Gastroesophageal sphincter (tissue), 4 donors: ENCODE measurements around the gene TMOD2. TPM values are rescaled to one million over a fixed set of nuclear protein-coding genes. Genes with fewer than 3 reads are reported as not detected.

Source experiments
- ATAC-seq: fragments of 150-250 bp; one replicate; pipeline ENCODE4 v1.9.1; 2016; ENCODE audit warnings: mild to moderate bottlenecking, moderate library complexity
- H3K27ac ChIP-seq, 4 donors: fragments of 200-600 bp; sonication (generic) in 3 of 4; 1 replicate in 3 of 4; 2 replicates in 1 of 4; pipeline ENCODE4 v1.5.1; 2016 to 2019
- H3K27me3 ChIP-seq: fragments of 200-600 bp; sonication (generic); one replicate; pipeline ENCODE4 v1.5.1; 2019
- H3K36me3 ChIP-seq, 2 donors: fragments of 200-600 bp; sonication (generic); one replicate each; pipeline ENCODE4 v1.5.1; 2019; ENCODE audit warnings: control low read depth in 1 of 2
- H3K4me1 ChIP-seq, 3 donors: fragments of 200-600 bp; sonication (generic); 1 replicate in 2 of 3; 2 replicates in 1 of 3; pipeline ENCODE4 v1.5.1; 2016 to 2019; ENCODE audit warnings: control low read depth in 2 of 3
- H3K4me3 ChIP-seq, 2 donors: fragments of 200-600 bp; sonication (generic); one replicate each; pipeline ENCODE4 v1.5.1; 2019; ENCODE audit warnings: mild to moderate bottlenecking in 1 of 2, moderate library complexity in 1 of 2
- H3K9me3 ChIP-seq, 3 donors: fragments of 200-600 bp; sonication (generic); one replicate each; pipeline ENCODE4 v1.5.1; 2017 to 2019; ENCODE audit warnings: control low read depth in 2 of 3
- CTCF ChIP-seq, 4 experiments: fragments of 200-600 bp in 2 of 4; fragments of 450-650 bp in 2 of 4; sonication (generic) in 1 of 4; IDR thresholded peaks; one replicate each; pipeline ENCODE4 v1.5.1; 2017 to 2019; ENCODE audit warnings: antibody characterized with exemption in 4 of 4, mild to moderate bottlenecking in 2 of 4, moderate library complexity in 2 of 4
- EP300 ChIP-seq: sonication (generic); formaldehyde crosslinking; IDR thresholded peaks from one replicate; pipeline ENCODE4 v1.6.1; 2017; ENCODE audit warnings: antibody characterized with exemption, mild to moderate bottlenecking
- POLR2A ChIP-seq, 2 donors: fragments of 450-650 bp; IDR thresholded peaks; one replicate each; pipeline ENCODE4 v1.6.1; 2017; ENCODE audit warnings: antibody characterized with exemption in 2 of 2, mild to moderate bottlenecking in 2 of 2, moderate library complexity in 1 of 2
- POLR2AphosphoS5 ChIP-seq: sonication (generic); formaldehyde crosslinking; IDR thresholded peaks from one replicate; pipeline ENCODE4 v1.6.1; 2017; ENCODE audit warnings: antibody characterized with exemption
- WGBS, 2 donors: methylation state at CpG; one replicate each; pipeline ENCODE4 v1.1.5; 2018; ENCODE audit warnings: low coverage in 1 of 2; 5-methylcytosine and 5-hydroxymethylcytosine counted together
- total RNA-seq, 4 donors: library from RNA; depleted of rRNA; stranded (reverse); fragments of >200 nt; gene quantifications; one replicate each; pipeline ENCODE4 v1.1.0, GENCODE V29; 2016

Gene TMOD2
- total RNA-seq, 4 donors from 2014 or later, result 14.0 to 21.9 (median 17.5) TPM

GRCh38 chr15:51758645-51759044 is 7.2 kb downstream of the TMOD2 start:
- peak; percentile 51 for ATAC-seq
- H3K27ac ChIP-seq, result peak overlapping the region in 3 of 4 donors; percentile 11 to 59 (median 49)
- WGBS, 2 donors, result 19% methylated on average over 1 of the region's 1 CpG; no CpG with 5 or more reads in 1 of the 2 donors

GRCh38 chr15:51759557-51760070 is 8.2 kb downstream of the TMOD2 start:
- WGBS, 2 donors, result 34 to 38% methylated on average over 3 of the region's 3 CpGs
- H3K27ac ChIP-seq, result peak overlapping the region in 3 of 4 donors; percentile 26 to 49 (median 32)
- H3K27me3 ChIP-seq, result no peaks in the 10 kb centered on the region
- peaks cover 0 to 33% (median 10%) of the 10 kb centered on the region in 3 donors for H3K4me1 ChIP-seq
- H3K4me3 ChIP-seq, result no peak overlapping the region
- TF ChIP-seq CTCF (IDR thresholded peaks at IDR 0.05), result peak in 1 of 4 experiments; percentile 29
- no peak for TF ChIP-seq EP300
- no peaks in the 10 kb centered on the region for H3K36me3 ChIP-seq
- peak; percentile 67 for ATAC-seq
- H3K9me3 ChIP-seq, result no peaks in the 10 kb centered on the region

More at GRCh38 chr15:51758645-51759044, 7.2 kb downstream of the TMOD2 start:
- H3K9me3 ChIP-seq, result no peaks in the 10 kb centered on the region
- peaks cover 0 to 33% (median 10%) of the 10 kb centered on the region in 3 donors for H3K4me1 ChIP-seq
- no peaks in the 10 kb centered on the region for H3K36me3 ChIP-seq
- no peak overlapping the region for H3K4me3 ChIP-seq
- TF ChIP-seq POLR2AphosphoS5 (no peak), EP300 (no peak), POLR2A (IDR thresholded peaks at IDR 0.05) (no peak), CTCF (IDR thresholded peaks at IDR 0.05) (no peak)
- H3K27me3 ChIP-seq, result no peaks in the 10 kb centered on the region

- no peak for ATAC-seq
- Histone ChIP-seq H3K4me1 (peaks cover 0 to 32% (median 10%) of the 10 kb centered on the region in 3 donors), H3K27ac (peak overlapping the region in 1 of 4 donors; percentile 32), H3K9me3 (no peaks in the 10 kb centered on the region), H3K4me3 (no peak overlapping the region), H3K36me3 (no peaks in the 10 kb centered on the region), H3K27me3 (no peaks in the 10 kb centered on the region)
- no peak for TF ChIP-seq CTCF (IDR thresholded peaks at IDR 0.05)
- TF ChIP-seq POLR2AphosphoS5, result no peak
- TF ChIP-seq EP300, result no peak
- no peak for TF ChIP-seq POLR2A (IDR thresholded peaks at IDR 0.05)
- WGBS, 2 donors, result 65 to 89% methylated on average over 3 of the region's 3 CpGs
These were observed 9.4 kb downstream of the TMOD2 start for GRCh38 chr15:51760805-51761204.

- Histone ChIP-seq H3K9me3 (no peaks in the 10 kb centered on the region), H3K27me3 (no peaks in the 10 kb centered on the region), H3K27ac (no peak overlapping the region), H3K36me3 (peaks cover 0 to 38% of the 10 kb centered on the region in 2 donors), H3K4me1 (peaks cover 0 to 9% (median 0%) of the 10 kb centered on the region in 3 donors), H3K4me3 (no peak overlapping the region)
- 79 to 81% methylated on average over 5 to 7 of the region's 7 CpGs for WGBS, 2 donors
- TF ChIP-seq CTCF (IDR thresholded peaks at IDR 0.05), result no peak
- TF ChIP-seq POLR2A (IDR thresholded peaks at IDR 0.05), result no peak
- TF ChIP-seq EP300, result no peak
- no peak for TF ChIP-seq POLR2AphosphoS5
- no peak for ATAC-seq
These were observed 14.4 kb downstream of the TMOD2 start for GRCh38 chr15:51765751-51766150.

GRCh38 chr15:51766341-51766740 is 14.9 kb downstream of the TMOD2 start:
- ATAC-seq, result no peak
- peaks cover 0 to 9% (median 0%) of the 10 kb centered on the region in 3 donors for H3K4me1 ChIP-seq
- no peak overlapping the region for H3K27ac ChIP-seq
- no peaks in the 10 kb centered on the region for H3K9me3 ChIP-seq
- H3K36me3 ChIP-seq, result peaks cover 0 to 44% of the 10 kb centered on the region in 2 donors
- TF ChIP-seq CTCF (IDR thresholded peaks at IDR 0.05), result no peak
- TF ChIP-seq EP300, result no peak
- no peak for TF ChIP-seq POLR2A (IDR thresholded peaks at IDR 0.05)
- TF ChIP-seq POLR2AphosphoS5, result no peak
- 88 to 100% methylated on average over 1 of the region's 1 CpG for WGBS, 2 donors
- H3K4me3 ChIP-seq, result no peak overlapping the region
- no peaks in the 10 kb centered on the region for H3K27me3 ChIP-seq
